LNCAP (cell line): Measurements from ENCODE around the gene HRH1.

Source experiments
- TF ChIP-seq, protein P1 (sequence below): fragments of 450-650 bp; IDR thresholded peaks from 2 replicates; pipeline ENCODE4 v1.5.1; 2017; ENCODE audit warnings: mild to moderate bottlenecking

HRH1 gene

DNA sequence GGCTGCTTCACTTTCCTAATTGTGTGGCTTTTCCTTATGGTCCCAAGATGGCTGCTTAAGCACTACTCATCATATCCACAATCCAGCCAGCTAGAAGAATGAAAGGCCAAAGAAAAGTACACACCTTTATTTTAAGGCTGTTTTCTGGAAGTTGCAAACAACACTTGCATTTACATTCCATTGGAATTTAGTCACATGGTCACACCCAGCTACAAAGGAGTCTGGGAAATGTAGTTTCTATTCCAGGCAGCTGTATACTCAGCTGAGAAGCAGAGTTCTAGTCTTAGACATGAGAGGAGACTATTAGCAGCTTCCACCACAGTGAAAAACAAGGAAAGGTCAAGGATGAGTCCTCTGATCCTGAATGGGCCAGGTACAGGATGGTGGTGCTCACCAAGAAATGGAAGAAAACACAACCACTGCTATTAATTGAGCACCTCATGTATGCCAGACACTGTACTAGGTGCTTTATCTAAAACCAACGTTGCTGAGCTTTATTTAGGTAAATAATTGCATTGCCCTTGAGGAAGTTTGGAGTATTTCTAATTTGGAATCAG is 89.9 kb downstream of the HRH1 start:
- TF ChIP-seq, protein P1, sequence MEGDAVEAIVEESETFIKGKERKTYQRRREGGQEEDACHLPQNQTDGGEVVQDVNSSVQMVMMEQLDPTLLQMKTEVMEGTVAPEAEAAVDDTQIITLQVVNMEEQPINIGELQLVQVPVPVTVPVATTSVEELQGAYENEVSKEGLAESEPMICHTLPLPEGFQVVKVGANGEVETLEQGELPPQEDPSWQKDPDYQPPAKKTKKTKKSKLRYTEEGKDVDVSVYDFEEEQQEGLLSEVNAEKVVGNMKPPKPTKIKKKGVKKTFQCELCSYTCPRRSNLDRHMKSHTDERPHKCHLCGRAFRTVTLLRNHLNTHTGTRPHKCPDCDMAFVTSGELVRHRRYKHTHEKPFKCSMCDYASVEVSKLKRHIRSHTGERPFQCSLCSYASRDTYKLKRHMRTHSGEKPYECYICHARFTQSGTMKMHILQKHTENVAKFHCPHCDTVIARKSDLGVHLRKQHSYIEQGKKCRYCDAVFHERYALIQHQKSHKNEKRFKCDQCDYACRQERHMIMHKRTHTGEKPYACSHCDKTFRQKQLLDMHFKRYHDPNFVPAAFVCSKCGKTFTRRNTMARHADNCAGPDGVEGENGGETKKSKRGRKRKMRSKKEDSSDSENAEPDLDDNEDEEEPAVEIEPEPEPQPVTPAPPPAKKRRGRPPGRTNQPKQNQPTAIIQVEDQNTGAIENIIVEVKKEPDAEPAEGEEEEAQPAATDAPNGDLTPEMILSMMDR: no peak

DNA sequence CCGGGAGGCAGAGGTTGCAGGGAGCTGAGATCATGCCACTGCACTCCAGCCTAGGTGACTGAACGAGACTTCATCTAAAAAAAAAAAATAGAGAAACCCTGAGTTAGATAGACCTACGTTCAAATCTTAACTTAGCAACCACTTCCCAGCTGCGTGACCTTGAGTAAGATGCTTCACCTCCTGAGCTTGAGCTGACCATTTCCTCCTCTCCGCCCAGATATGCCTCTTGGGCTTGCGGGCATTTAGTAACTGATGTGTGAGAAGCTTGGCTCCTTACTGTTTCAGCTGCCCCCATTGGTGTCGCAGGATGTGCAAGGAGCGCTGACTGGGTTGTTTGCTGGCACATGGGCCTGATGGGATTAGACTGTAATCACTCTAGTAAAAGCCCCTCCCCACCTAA is 91.0 kb downstream of the HRH1 start:
- TF ChIP-seq, protein P1: no peak

DNA sequence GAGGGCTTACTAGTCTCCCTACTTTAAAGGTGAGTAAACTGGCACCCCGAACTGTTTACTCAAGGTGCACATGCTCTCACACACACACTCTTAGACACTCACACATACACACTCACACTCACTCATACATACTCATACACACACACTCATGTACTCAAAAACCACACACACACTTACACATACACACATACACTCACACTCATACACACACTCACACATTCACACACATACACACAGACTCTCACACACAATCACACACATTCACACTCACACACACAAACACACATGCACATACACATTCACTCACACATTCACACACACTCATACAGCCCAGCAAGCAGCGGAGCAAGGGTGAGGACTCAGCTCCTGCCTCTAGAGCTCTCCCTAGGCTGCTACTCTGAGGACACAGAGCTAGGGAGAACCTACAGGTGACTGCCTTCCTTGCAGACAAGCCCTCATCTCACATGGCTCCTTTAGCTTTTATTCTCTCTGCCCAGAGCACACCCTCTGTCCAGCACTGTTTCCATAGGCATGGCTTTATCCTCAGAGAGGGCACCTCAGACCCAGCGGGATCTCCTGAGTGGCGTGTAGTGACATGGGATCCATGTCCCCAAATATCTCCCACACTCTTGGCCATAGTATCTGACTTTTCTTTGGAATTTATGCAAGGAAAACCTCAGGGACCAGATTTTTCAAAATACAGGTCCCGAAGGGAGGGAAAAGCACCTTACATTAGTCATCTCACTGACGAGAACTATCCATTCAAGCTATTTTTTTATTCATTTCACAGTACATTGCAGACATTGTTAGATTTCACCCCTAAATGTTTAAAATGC is 91.8 kb downstream of the HRH1 start:
- TF ChIP-seq, protein P1: no peak

DNA sequence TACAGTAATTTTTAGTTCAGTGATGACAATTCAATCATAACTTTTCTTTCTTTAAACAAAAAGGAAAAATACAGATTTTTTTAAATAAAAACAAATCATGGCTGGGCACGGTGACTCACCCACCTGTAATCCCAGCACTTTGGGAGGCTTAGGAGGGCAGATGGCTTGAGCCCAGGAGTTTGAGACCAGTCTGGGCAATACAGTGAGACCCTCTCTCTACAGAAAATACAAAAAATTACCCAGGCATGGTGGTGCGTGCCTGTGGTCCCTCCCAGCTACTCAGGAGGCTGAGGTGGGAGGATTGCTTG is 92.3 kb downstream of the HRH1 start:
- TF ChIP-seq, protein P1: no peak

DNA sequence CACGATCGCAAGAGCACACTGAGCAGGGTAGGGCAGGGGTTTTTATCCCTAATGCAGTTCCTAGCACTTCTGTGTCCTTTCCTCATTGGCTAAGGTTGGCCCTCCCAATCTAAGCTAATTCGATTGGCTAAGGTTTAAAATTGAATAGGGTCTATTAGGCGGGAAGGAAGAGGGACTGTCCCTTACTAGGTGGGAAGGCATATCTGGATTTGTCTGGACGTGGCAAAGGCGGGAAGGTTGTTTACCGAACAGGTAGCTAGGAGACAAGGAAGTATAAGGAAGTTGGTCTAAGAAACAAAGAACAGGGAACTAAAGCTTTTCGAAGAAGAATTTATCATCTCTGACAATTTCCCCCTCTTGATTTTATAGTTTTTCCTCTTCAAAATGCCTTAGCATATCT is 93.1 kb downstream of the HRH1 start:
- TF ChIP-seq, protein P1: no peak

DNA sequence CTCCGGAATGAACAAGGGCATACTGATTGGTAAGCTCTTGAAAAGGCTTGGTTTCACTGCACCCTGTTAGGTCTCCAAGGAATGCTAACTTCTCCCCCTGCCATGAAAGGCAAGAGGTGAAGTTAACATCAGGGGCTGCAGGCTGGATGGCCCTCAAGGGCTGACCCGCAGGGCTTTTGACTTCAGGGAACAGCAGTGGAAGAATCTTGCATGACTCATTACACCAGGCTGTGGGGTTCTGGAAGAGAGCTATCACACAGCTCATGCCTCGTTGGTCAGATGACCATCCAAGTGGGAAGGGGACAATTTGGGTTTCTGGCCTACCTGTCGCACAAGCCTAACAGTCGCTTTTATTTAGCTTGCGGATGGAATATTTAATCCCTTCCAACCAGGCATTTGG is 94.3 kb downstream of the HRH1 start:
- TF ChIP-seq, protein P1: no peak

DNA sequence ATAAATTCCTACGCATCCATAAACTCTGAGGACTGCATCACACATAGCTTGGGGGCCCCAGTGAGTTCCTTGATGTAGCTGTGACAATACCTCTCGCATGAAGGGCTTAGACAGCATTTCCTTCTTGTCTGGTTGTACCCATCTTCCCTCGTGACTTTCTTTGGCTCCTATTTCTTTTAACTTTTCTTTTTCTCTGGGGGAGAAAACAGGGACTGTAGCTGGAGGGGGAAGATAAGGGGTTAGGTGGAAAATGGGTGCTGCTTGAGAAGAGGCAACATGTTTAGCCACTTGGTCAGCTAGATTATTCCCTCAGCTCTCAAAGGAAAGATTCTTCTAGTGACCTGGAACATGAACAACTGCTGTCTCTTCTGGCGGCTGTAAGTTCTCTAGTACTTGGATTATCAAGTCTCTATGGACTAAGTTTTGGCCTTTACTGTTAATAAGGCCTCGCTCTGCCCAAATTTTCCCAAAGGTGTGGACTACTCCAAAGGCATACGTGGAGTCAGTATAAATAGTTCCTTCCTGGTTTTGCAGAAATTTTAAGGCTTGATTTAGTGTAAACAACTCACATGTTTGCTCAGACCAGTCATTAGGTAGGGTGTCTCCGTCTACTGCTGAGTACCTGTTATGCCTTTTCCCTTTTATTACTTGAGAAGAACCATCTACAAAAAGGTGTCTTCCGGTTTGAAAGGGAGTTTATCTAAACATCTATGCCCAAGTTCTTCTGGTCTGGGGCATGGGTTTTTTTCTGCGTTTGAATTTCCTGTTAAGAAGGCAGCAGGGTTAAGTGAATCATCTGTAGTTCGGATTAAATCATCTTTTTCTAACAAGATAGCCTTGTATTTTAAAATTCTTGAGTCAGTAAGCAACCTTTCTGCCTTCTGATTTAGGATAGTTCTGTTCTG is 96.9 kb downstream of the HRH1 start:
- TF ChIP-seq, protein P1: no peak
